ENCODE data around the gene C11orf98. TPM values are rescaled to one million over a fixed set of nuclear protein-coding genes. Genes with fewer than 3 reads are reported as not detected.

The C11orf98 gene
- total and polyA plus RNA-seq, 2 of the 13 experiments (the other 11 are each of a cell fraction or from before 2014, with no cell fraction given) = 30.4 to 91.8 TPM

DNA sequence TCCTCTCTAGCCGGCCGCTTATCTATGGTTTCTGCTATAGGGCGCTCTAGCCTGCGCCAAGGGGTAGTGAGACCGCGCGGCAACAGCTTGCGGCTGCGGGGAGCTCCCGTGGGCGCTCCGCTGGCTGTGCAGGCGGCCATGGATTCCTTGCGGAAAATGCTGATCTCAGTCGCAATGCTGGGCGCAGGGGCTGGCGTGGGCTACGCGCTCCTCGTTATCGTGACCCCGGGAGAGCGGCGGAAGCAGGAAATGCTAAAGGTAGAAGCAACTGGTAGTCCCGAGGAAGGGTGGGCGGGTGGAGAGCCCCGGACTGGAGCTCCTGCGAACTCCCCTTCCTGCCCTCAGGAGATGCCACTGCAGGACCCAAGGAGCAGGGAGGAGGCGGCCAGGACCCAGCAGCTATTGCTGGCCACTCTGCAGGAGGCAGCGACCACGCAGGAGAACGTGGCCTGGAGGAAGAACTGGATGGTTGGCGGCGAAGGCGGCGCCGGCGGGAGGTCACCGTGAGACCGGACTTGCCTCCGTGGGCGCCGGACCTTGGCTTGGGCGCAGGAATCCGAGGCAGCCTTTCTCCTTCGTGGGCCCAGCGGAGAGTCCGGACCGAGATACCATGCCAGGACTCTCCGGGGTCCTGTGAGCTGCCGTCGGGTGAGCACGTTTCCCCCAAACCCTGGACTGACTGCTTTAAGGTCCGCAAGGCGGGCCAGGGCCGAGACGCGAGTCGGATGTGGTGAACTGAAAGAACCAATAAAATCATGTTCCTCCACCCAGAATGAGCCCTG lies 6.8 kb upstream of the C11orf98 start, which contains the start of the genes LBHD1 and UQCC3 (continued):
- TF ChIP-seq ZNF432 (CRISPR knock-in tag; IDR thresholded peaks at IDR 0.05; ENCODE audit: borderline replicate concordance) (no peak), AGO1 (IDR thresholded peaks at IDR 0.05; ENCODE audit: low read depth, low read length, poor library complexity, severe bottlenecking) (peak; percentile 89), DMAP1 (CRISPR knock-in tag; IDR thresholded peaks at IDR 0.05) (peak; percentile 80), SKI (IDR thresholded peaks at IDR 0.05; ENCODE audit: partially characterized antibody) (no peak), ZSCAN29 (CRISPR knock-in tag; conservative IDR thresholded peaks at IDR 0.05) (no peak; the same call in 1 of the 2 replicates), ZSCAN25 (CRISPR knock-in tag; IDR thresholded peaks at IDR 0.05) (peak; percentile 7; the same call in 1 of the 2 replicates), ZNF607 (CRISPR knock-in tag; IDR thresholded peaks at IDR 0.05; ENCODE audit: borderline replicate concordance) (no peak; the same call in 1 of the 2 replicates), TCF12 (IDR thresholded peaks at IDR 0.05) (no peak), TCF12 (CRISPR knock-in tag; IDR thresholded peaks at IDR 0.05) (no peak; the same call in 1 of the 2 replicates), ZNF468 (CRISPR knock-in tag; IDR thresholded peaks at IDR 0.05) (no peak), REXO4 (CRISPR knock-in tag; IDR thresholded peaks at IDR 0.05; ENCODE audit: borderline replicate concordance) (no peak), KDM2A (CRISPR knock-in tag; IDR thresholded peaks at IDR 0.05; ENCODE audit: borderline replicate concordance, low read depth) (peak; percentile 95), ZNF496 (CRISPR knock-in tag; IDR thresholded peaks at IDR 0.05; ENCODE audit: insufficient replicate concordance) (no peak), CAMTA2 (CRISPR knock-in tag; IDR thresholded peaks at IDR 0.05; ENCODE audit: borderline replicate concordance) (no peak), GZF1 (CRISPR knock-in tag; IDR thresholded peaks at IDR 0.05) (0 out of 2 replicates have a peak, but pooled peaks have one; percentile 17), MEIS2 (CRISPR knock-in tag; IDR thresholded peaks at IDR 0.05) (no peak; the same call in 1 of the 2 replicates)
- TF ChIP-seq, protein P1, sequence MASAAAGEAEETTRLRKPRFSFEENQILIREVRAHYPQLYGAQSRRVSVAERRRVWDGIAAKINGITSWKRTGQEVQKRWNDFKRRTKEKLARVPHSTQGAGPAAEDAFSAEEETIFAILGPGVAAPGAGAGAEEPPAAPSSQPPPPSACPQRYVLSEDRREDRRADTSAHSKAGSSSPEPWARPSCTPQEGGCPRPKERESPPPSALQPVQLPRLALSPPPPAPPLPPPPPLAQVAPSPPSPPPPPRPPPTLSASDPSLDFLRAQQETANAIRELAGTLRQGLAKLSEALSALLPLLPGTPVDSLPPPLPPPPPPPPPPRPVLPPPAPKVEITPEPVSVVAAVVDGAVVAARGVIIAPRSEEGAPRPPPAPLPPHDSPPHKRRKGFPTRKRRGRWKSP (CRISPR knock-in tag; IDR thresholded peaks at IDR 0.05) = peak; percentile 80
- TF ChIP-seq, protein P2, sequence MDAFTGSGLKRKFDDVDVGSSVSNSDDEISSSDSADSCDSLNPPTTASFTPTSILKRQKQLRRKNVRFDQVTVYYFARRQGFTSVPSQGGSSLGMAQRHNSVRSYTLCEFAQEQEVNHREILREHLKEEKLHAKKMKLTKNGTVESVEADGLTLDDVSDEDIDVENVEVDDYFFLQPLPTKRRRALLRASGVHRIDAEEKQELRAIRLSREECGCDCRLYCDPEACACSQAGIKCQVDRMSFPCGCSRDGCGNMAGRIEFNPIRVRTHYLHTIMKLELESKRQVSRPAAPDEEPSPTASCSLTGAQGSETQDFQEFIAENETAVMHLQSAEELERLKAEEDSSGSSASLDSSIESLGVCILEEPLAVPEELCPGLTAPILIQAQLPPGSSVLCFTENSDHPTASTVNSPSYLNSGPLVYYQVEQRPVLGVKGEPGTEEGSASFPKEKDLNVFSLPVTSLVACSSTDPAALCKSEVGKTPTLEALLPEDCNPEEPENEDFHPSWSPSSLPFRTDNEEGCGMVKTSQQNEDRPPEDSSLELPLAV (CRISPR knock-in tag; conservative IDR thresholded peaks at IDR 0.05; ENCODE audit: low read depth) = no peak
- TF ChIP-seq, protein P3, sequence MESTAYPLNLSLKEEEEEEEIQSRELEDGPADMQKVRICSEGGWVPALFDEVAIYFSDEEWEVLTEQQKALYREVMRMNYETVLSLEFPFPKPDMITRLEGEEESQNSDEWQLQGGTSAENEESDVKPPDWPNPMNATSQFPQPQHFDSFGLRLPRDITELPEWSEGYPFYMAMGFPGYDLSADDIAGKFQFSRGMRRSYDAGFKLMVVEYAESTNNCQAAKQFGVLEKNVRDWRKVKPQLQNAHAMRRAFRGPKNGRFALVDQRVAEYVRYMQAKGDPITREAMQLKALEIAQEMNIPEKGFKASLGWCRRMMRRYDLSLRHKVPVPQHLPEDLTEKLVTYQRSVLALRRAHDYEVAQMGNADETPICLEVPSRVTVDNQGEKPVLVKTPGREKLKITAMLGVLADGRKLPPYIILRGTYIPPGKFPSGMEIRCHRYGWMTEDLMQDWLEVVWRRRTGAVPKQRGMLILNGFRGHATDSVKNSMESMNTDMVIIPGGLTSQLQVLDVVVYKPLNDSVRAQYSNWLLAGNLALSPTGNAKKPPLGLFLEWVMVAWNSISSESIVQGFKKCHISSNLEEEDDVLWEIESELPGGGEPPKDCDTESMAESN (CRISPR knock-in tag; conservative IDR thresholded peaks at IDR 0.05) = peak; percentile 88
- TF ChIP-seq, protein P4, sequence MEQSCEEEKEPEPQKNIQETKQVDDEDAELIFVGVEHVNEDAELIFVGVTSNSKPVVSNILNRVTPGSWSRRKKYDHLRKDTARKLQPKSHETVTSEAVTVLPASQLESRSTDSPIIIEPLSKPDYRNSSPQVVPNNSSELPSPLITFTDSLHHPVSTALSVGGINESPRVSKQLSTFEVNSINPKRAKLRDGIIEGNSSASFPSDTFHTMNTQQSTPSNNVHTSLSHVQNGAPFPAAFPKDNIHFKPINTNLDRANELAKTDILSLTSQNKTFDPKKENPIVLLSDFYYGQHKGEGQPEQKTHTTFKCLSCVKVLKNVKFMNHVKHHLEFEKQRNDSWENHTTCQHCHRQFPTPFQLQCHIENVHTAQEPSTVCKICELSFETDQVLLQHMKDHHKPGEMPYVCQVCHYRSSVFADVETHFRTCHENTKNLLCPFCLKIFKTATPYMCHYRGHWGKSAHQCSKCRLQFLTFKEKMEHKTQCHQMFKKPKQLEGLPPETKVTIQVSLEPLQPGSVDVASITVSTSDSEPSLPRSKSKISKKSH (CRISPR knock-in tag; IDR thresholded peaks at IDR 0.05; ENCODE audit: borderline replicate concordance) = peak; percentile 51; the same call in 1 of the 2 replicates
- TF ChIP-seq, protein P5, sequence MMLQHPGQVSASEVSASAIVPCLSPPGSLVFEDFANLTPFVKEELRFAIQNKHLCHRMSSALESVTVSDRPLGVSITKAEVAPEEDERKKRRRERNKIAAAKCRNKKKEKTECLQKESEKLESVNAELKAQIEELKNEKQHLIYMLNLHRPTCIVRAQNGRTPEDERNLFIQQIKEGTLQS (CRISPR knock-in tag; IDR thresholded peaks at IDR 0.05) = no peak; the same call in 1 of the 2 replicates

All from HepG2 (cell line).